Hematopoietic multipotent progenitor cell treated with erythropoietin and hydrocortisone succinate and interleukin-3 and kit ligand, for 15 days (in vitro differentiated cells): ENCODE data around the gene ASB12.

ENCODE experiments used
- DNase-seq: peaks from one replicate; pipeline ENCODE4 v3.0.0-alpha.2; 2015; ENCODE audit warnings: low spot score

Gene ASB12

GRCh38 chrX:64186974-64187761 lies 43.2 kb downstream of the ASB12 start:
- no peak for DNase-seq

- no peak for DNase-seq
These were observed 46.0 kb downstream of the ASB12 start for GRCh38 chrX:64184396-64184795.

DNA sequence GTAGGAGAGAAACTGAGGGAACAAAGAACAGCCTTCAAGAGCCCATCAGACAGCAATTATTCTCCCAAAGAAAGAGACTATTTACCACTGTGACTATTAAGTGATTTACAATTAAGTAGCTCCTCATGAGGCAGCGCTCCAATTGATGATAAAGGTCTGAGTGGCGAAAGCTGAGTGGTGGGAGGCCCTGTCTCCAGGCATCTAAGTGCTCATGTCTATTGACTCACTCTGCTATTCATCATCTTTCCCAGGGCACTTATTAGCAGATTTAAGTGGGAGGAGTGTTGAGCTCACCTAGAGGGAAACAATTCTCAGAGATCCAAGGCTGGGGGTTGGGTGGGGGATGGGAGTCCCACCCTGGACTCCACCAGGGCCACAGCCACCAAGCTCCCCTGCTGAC lies 48.2 kb downstream of the ASB12 start:
- no peak for DNase-seq

DNA sequence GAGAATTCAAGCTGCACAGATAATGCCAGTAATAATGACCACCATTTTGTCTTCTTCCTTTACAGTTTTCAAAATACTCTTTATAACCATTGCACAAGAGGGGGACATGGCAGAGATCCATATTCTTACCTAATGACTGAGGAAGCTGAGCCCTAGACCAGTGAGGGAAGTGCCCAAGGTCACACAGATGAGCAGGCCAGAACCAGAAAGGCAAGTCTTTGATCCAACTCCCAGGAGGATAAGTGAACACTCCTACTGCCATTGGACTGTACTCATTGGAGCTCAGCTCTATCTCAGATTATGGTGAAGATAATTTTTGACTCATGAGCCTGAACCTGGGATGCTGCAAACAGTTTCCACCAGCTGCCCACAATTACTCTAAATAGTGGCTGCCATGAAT lies 53.5 kb downstream of the ASB12 start:
- DNase-seq, result no peak
